ENCODE results near the gene ANGEL1. TPM values are rescaled to one million over a fixed set of nuclear protein-coding genes. Genes with fewer than 3 reads are reported as not detected.

ANGEL1 gene
- total RNA-seq, 1 experiment from 2014 or later: 19.1 TPM

DNA sequence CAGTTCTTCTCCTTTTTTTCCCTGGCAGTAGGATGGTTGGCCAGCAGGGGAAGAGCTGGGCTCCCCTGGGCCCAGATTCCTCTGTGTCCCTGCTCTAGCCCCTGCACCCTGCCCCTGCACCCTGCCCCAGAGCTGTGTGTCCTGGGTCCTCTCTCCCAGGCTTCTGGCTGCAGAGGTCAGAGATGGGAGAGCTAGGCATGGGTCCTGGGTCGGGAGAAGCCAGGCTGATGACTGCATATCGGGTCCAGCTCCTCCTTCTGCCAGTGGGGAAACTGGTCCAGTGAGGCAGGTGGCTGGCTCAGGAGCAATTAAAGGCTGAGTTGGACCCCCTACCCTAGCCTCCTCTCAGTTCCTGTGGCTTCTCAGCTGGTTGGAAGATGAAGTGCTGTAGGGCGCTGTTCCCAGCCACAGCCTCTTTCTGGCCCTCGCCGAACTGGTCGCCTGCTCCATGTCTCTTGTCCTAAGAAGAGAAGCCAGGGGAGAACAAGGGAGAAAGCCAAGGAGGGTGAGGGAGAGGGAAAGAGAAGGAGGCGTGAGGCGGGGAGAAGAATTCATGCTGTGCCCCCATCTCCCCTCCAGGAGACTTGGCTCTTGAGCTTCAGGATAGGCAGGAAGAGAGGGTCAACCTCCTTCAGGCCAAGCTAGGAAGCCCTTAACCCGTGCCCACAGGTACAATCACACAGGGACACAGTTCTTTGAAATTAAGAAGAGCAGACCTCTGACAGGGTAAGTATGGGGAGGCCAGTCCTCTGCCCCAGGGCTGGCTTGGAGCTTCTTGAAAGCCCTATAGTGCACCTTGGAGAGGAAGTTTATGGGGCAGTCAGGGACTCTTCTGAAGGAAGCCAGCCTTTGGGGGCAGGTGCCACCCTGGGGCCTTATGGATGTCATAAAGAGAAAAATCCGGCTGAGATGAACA lies 41.9 kb downstream of the ANGEL1 start:
- intact Hi-C loops (cut with micrococcal nuclease; ENCODE audit: unreplicated experiment): no loop called here
- Histone ChIP-seq H3K27me3 (ENCODE audit: control insufficient read depth, insufficient read depth, low read length) (no peaks in the 10 kb centered on the region), H3K4me1 (ENCODE audit: control insufficient read depth, insufficient read depth, low read length) (no peaks in the 10 kb centered on the region; the same call in 1 of the 2 replicates), H3K27ac (ENCODE audit: low read length) (no peak overlapping the region), H3K4me3 (ENCODE audit: low read depth in 2 of 2, low read length in 2 of 2) (no peak overlapping the region), H3K36me3 (ENCODE audit: control insufficient read depth, insufficient read depth, low read length) (no peaks in the 10 kb centered on the region), H3K9me3 (ENCODE audit: control insufficient read depth, insufficient read depth, low read depth, low read length) (no peaks in the 10 kb centered on the region)
- DNase-seq (ENCODE audit: low read depth, low spot score) (no peak), ATAC-seq (no peak)
- in situ Hi-C loops (cut with HindIII; ENCODE audit: low pct_unique_long_range_greater_than_20kb, low sequenced_read_pairs): no loop called here
- CTCF ChIA-PET: no interaction called here
- no TSS peak for BruUV-seq (replicated peaks)
- no peak for TF ChIP-seq SIN3A (IDR thresholded peaks at IDR 0.05; ENCODE audit: borderline replicate concordance, insufficient read depth, low read depth, low read length)
- no peak for TF ChIP-seq POLR2AphosphoS5 (IDR thresholded peaks at IDR 0.05; ENCODE audit: low read depth, low read length)
- TF ChIP-seq, protein P1, sequence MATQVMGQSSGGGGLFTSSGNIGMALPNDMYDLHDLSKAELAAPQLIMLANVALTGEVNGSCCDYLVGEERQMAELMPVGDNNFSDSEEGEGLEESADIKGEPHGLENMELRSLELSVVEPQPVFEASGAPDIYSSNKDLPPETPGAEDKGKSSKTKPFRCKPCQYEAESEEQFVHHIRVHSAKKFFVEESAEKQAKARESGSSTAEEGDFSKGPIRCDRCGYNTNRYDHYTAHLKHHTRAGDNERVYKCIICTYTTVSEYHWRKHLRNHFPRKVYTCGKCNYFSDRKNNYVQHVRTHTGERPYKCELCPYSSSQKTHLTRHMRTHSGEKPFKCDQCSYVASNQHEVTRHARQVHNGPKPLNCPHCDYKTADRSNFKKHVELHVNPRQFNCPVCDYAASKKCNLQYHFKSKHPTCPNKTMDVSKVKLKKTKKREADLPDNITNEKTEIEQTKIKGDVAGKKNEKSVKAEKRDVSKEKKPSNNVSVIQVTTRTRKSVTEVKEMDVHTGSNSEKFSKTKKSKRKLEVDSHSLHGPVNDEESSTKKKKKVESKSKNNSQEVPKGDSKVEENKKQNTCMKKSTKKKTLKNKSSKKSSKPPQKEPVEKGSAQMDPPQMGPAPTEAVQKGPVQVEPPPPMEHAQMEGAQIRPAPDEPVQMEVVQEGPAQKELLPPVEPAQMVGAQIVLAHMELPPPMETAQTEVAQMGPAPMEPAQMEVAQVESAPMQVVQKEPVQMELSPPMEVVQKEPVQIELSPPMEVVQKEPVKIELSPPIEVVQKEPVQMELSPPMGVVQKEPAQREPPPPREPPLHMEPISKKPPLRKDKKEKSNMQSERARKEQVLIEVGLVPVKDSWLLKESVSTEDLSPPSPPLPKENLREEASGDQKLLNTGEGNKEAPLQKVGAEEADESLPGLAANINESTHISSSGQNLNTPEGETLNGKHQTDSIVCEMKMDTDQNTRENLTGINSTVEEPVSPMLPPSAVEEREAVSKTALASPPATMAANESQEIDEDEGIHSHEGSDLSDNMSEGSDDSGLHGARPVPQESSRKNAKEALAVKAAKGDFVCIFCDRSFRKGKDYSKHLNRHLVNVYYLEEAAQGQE (IDR thresholded peaks at IDR 0.05; ENCODE audit: insufficient read depth in 1 of 2, low read depth in 2 of 2, low read length in 1 of 2): no peak
- TF ChIP-seq, protein P2, sequence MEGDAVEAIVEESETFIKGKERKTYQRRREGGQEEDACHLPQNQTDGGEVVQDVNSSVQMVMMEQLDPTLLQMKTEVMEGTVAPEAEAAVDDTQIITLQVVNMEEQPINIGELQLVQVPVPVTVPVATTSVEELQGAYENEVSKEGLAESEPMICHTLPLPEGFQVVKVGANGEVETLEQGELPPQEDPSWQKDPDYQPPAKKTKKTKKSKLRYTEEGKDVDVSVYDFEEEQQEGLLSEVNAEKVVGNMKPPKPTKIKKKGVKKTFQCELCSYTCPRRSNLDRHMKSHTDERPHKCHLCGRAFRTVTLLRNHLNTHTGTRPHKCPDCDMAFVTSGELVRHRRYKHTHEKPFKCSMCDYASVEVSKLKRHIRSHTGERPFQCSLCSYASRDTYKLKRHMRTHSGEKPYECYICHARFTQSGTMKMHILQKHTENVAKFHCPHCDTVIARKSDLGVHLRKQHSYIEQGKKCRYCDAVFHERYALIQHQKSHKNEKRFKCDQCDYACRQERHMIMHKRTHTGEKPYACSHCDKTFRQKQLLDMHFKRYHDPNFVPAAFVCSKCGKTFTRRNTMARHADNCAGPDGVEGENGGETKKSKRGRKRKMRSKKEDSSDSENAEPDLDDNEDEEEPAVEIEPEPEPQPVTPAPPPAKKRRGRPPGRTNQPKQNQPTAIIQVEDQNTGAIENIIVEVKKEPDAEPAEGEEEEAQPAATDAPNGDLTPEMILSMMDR (IDR thresholded peaks at IDR 0.05): no peak
- TF ChIP-seq TCF7L2 (IDR thresholded peaks at IDR 0.05; ENCODE audit: low read depth, low read length): no peak
- POLR2A ChIA-PET: no interaction called here

DNA sequence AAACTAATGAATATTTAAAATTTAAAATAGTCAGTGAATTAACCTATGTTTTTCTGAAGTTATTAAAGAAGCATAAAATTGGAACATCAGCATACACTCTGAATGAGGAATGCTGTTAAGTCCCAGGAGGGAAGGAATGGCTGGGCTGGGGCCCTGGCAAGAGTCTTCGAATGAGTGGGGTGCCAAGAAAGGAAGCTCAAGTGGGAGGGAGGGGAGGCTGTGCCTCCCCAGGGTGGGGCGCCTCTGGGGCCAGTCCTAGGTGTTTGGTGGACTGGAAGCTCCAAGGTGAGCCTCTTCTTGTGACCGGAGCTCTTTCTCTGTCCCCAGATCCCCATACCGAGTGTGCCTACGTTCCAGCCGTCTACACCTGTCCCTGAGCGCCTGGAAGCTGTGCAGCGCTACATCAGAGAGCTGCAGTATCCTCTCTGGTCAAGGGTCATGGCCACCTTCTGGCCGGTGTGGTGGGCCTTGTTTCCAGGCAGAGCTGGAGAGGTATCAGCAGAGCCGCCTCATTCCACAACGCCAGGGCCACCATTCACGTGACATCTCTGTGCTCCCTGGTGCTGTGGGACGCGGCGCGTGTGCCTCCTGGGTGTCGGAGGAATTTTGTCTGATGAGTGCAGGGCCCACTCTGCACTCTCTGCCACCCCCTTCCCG lies 42.9 kb downstream of the ANGEL1 start:
- ChIA-PET POLR2A (no interaction called here), CTCF (no interaction called here)
- BruUV-seq (replicated peaks): no TSS peak
- DNase-seq (ENCODE audit: low read depth, low spot score): no peak
- ATAC-seq: no peak
- Histone ChIP-seq H3K4me1 (ENCODE audit: control insufficient read depth, insufficient read depth, low read length) (no peaks in the 10 kb centered on the region; the same call in 1 of the 2 replicates), H3K27me3 (ENCODE audit: control insufficient read depth, insufficient read depth, low read length) (no peaks in the 10 kb centered on the region), H3K9me3 (ENCODE audit: control insufficient read depth, insufficient read depth, low read depth, low read length) (no peaks in the 10 kb centered on the region), H3K27ac (ENCODE audit: low read length) (no peak overlapping the region), H3K36me3 (ENCODE audit: control insufficient read depth, insufficient read depth, low read length) (no peaks in the 10 kb centered on the region), H3K4me3 (ENCODE audit: low read depth in 2 of 2, low read length in 2 of 2) (no peak overlapping the region)
- in situ Hi-C loops (cut with HindIII; ENCODE audit: low pct_unique_long_range_greater_than_20kb, low sequenced_read_pairs) (no loop called here), intact Hi-C loops (cut with micrococcal nuclease; ENCODE audit: unreplicated experiment) (no loop called here)
- TF ChIP-seq, protein P2 (IDR thresholded peaks at IDR 0.05): no peak
- TF ChIP-seq SIN3A (IDR thresholded peaks at IDR 0.05; ENCODE audit: borderline replicate concordance, insufficient read depth, low read depth, low read length) (no peak), POLR2AphosphoS5 (IDR thresholded peaks at IDR 0.05; ENCODE audit: low read depth, low read length) (no peak), TCF7L2 (IDR thresholded peaks at IDR 0.05; ENCODE audit: low read depth, low read length) (no peak)
- TF ChIP-seq, protein P1 (IDR thresholded peaks at IDR 0.05; ENCODE audit: insufficient read depth in 1 of 2, low read depth in 2 of 2, low read length in 1 of 2): no peak

Data from Panc1 (cell line).